RPMI7951 (cell line): Measurements from ENCODE around the gene CLMN. TPM values are rescaled to one million over a fixed set of nuclear protein-coding genes. Genes with fewer than 3 reads are reported as not detected.

Experiments
- DNase-seq: peaks from one replicate; pipeline ENCODE4 v3.0.0-alpha.2; 2012; ENCODE audit warnings: low read depth
- total RNA-seq: library from RNA; depleted of rRNA; stranded (reverse); fragments of >200 nt; shearing (Covaris generic); gene quantifications from 2 replicates; pipeline ENCODE4 v1.2.3, GENCODE V29; 2014

CLMN gene
- total RNA-seq, 1 experiment from 2014 or later = 0.72 TPM

GRCh38 chr14:95165517-95165916, 154.2 kb downstream of the CLMN start:
- DNase-seq = no peak

GRCh38 chr14:95164506-95164905, 155.2 kb downstream of the CLMN start:
- DNase-seq = no peak

DNA sequence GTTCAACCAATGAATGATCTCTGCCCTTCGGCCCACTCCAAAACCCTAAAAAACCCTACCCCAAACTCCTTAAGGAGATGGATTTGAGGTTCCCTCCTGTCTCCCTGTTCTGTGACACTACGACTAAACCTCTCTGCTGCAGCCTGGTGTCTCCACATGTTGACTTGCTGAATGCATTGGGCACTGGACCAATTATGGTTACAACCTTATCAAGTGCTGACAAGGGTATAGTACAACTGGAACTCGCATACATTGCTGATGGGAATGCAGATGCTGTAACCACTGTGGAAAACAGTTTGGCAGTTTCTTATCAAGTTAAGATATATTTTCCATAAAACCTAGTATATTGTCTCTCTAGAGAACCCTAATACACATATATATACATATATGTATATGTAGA, 156.0 kb downstream of the CLMN start:
- DNase-seq = no peak

DNA sequence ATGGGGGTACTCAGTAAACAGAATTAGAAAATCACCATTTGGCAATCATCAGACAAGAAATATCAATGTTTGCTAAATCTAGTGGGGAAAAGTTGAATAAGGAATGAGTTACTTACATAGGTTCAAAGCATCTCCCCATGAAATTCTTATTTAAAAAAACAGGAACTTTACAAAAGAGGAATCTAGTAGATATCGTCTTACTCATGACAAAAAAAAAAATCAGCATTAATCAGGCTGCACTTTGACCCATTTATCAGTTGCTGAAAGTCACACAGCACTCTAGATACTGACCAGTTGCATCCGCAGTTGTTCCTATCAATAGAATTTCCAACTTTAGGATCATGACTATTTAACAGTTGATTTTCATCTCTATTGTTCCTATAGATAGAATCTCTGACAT, 156.6 kb downstream of the CLMN start:
- DNase-seq = no peak

DNA sequence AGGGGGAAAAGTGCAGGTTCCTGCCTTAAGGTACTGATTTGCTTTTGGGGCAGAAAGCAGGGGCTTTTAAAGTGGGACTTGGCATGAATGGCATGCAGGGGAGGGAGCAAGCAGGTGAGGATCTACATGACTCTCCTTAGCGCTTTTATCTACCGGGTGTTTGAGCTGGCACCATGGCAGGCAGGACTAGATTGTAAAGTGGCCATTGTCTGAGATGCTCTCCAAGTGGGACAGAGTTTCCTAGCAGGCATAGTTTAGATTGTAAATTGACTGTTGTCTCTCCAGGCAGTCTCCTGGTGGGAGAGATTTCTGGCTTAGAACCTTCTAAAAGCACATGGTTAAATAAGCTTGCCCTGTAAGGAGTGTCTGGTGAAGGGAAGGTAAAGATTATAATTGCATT, 157.1 kb downstream of the CLMN start:
- DNase-seq = no peak

GRCh38 chr14:95157327-95158189, 162.2 kb downstream of the CLMN start, which contains the start of gene DICER1:
TSS of gene DICER1 (minus strand) at chr14:95157529. CDS start at chr14:95133458, 24,071 bp downstream.
- peak; percentile 88 for DNase-seq

DNA sequence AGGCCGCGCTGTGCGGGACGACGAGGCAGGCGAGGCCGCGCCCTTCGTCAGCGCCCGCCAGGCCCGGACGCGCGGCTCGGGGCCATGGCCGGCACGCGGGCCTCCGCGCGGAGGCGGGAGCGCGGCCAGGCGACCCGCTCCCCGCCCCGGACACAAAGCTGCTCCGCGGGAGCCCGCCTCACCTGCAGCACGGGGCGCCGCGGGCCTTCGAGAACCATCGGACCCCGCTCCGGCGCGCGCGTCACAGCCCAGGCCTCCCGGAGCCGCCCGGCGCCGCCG, 162.7 kb downstream of the CLMN start:
- no peak for DNase-seq

DNA sequence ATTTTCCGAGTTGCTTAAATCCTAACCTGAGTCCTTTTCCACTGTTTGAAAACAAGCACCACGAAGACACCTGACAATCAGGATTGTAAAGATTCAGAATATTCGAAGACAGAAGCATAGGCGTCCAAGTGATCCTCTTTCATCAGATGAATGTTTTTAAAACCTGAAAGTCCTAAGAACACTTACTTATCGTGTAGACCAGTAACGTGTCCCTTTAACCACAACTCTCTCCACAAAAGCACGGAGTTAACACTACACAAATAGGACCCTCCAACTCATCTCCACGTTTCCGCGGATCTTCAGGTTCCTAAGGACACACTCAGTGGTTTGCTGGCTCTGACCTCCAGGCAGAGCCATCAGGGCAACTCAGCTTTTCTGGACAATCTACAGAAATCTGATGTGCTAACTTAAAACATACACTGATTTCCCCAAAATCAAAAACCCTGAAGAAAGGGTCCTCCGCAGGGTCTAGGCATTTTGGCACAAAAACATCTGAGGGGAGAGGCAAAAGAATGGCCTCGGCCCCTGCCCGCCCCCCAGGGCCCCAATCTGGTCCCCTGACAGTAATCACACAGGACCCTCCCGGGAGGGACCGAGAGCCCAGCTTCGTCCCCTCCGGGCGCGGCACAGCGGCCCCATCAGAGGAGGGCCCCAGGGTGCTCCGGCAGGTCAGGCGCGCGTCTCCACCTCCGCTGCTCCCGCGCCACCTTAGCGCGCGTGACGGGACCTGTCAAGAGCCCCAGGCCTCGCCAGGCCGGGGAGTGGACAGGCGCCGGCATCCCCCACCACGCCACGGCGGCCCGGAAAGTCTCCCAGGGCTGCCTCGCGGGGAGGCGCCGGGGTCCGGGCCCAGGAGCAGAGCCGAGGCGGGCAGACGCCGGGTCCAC, 163.3 kb downstream of the CLMN start:
- peak; percentile 23 for DNase-seq

DNA sequence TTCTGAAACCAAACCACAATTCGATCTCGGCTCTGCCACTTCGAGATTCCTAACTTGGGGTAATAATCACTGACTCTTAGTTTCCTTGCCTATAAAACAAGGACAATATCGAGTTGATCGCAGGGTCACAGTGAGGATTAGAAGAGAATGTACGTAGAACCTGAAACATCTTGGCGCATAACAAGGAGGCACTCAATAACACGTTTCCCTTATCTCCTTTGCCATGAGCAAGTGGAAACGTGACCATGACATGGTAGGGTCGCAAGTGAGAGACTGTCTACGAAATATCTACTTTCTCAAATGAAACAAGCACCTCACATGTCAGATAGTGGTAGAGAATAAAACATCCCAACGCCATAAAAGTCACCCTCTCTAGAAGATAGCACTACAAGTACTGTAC, 164.7 kb downstream of the CLMN start:
- no peak for DNase-seq

DNA sequence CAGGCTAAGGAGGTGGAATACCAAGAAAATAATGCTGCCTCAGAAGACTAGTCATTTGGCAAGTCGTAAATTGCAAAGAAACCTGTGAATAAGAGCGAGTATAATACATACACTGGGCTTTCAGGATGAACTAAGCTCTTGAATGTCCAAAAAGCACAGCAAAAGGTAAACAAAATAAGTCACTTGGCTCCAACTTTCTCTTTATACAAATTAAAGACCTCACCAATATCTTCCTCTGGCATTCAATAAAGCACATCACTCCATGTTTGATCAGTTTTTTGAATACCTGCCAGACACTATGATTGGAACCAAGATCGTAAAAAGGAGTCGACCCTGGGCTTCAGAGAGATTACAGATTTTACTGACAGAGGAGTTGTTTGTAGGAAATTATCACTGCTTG, 165.8 kb downstream of the CLMN start:
- DNase-seq = no peak

- DNase-seq = no peak
Measured at GRCh38 chr14:95151561-95151960, 168.1 kb downstream of the CLMN start.

- DNase-seq = no peak
Measured at GRCh38 chr14:95150910-95151309, 168.8 kb downstream of the CLMN start.

GRCh38 chr14:95149441-95149840, 170.3 kb downstream of the CLMN start:
- no peak for DNase-seq

DNA sequence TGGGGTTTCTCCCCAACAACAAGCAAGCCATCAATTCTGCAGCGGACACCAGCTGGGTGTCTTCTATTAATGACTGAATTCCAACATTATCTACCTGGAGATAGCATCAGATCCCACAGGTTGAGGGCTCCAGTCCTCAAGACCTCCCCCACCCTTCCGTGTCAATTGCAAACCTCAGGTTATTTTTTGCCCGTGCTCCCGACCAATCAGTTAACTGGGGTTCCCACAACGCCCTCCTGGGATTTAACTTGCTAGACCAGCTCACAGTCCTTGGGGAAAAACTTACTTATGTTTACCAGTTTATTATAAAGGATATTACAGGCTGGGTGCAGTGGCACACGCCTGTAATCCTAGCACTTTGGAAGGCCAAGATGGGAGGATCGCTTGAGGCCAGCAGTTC, 172.1 kb downstream of the CLMN start:
- DNase-seq = no peak

GRCh38 chr14:95146079-95146771, 173.5 kb downstream of the CLMN start:
- no peak for DNase-seq

- no peak for DNase-seq
Measured at GRCh38 chr14:95144849-95145248, 174.9 kb downstream of the CLMN start.

DNA sequence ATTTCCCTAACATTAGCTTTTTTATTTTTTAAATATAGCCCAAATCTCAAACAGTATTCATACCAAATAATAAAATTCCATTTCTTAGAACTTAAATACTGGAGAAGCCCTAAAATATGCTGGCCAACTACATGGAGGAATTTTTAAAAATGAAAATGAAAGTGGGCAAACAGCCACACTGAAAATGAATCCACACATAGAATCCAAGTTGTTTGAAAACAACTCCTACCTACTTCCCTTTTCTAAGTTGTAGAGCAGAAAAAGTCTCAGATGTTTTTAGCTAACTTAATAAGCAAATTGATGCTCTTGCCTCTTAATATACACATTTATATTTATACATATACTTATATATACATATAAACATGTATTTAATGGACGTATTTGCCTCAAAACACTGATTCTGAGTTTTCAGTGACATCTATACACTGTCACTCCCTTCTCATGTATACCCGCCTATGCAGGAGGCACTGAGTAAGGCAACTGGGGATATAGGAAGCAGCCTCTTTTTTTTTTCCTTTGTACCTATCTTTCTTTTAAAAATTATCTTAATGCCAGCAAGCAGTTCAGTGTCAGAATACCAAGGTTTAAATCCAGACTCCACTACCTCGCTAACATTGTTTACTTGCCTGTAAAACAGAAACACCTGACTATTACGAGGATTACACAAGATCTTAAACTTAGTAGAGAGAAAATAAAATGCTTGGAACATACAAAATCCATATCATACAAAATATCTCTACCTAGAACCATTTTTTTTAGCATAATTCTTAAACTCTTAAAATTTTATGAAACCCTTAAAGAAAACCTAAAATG, 175.7 kb downstream of the CLMN start:
- DNase-seq = peak; percentile 5

DNA sequence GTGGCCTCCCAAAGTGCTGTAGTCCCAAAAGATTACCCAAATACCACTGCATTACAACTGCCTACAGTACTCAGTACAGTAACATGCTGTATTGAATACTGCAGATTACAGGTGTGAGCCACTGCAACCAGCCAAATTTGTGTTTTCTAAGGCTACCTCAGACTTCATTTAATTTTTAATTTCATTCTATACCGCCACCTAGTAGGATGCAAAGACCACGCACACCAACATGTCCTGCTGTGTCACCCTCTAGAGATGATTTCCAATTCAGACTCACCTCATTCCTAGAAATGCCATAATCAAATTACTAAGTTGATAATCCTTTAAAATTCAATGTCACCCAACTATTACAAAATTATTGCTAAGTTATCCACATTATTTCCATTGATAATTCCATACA, 177.5 kb downstream of the CLMN start:
- DNase-seq = no peak

DNA sequence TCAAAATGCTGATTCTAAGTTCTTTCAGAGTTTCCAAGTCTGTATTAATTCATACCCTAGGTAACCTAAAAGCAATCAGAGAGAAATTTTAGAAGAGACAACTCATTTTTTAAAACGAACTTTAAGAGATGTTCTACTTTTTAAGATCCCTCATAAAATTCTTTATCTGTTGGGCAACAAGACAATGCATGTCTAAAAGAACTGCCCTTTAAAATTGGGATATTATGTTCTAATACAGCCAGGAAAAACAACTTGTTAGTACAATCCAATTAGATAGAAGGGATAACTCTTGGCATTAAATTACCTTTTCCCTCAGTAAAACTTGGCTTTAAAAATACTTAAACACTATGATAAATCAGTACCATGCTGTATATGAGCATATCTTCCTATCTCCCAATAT, 178.0 kb downstream of the CLMN start:
- no peak for DNase-seq

GRCh38 chr14:95140060-95140858, 179.4 kb downstream of the CLMN start:
- no peak for DNase-seq

GRCh38 chr14:95138876-95139275, 180.8 kb downstream of the CLMN start:
- no peak for DNase-seq
